ENCODE data around the gene KRTAP16-1. TPM values are rescaled to one million over a fixed set of nuclear protein-coding genes. Genes with fewer than 3 reads are reported as not detected.
"Not testable (repeated sequence)": the region's sequence is repeated elsewhere in the genome, so short reads cannot be mapped to it uniquely, and the experiment has no call there.

KRTAP16-1 gene, protein sequence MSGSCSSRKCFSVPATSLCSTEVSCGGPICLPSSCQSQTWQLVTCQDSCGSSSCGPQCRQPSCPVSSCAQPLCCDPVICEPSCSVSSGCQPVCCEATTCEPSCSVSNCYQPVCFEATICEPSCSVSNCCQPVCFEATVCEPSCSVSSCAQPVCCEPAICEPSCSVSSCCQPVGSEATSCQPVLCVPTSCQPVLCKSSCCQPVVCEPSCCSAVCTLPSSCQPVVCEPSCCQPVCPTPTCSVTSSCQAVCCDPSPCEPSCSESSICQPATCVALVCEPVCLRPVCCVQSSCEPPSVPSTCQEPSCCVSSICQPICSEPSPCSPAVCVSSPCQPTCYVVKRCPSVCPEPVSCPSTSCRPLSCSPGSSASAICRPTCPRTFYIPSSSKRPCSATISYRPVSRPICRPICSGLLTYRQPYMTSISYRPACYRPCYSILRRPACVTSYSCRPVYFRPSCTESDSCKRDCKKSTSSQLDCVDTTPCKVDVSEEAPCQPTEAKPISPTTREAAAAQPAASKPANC
- not detected for polyA plus RNA-seq (2013, experiment 1 of 2)
- not detected for polyA plus RNA-seq (2013, experiment 2 of 2)

DNA sequence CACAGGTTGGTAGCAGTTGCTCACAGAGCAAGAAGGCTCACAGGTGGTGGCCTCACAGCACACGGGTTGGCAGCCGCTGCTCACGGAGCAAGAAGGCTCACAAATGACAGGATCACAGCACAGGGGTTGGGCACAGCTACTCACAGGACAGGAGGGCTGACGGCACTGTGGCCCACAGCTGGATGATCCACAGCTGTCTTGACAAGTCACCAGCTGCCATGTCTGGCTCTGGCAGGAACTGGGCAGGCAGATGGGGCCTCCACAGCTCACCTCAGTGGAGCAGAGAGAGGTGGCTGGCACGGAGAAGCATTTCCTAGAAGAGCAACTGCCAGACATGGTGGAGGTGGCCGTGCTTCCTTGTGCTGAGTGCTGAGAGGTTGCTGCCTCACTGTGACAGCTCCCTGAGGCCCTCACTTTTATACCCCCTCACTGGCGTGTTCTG is at the start of gene KRTAP16-1:
KRTAP16-1 (minus strand) TSS at position 392 of the 442 bp plus-strand sequence; CDS start at position 336, 56 bp downstream.
- Histone ChIP-seq H3K27ac (ENCODE audit: low read depth, low read length) (no peak within 1 kb of the TSS), H3K27me3 (ENCODE audit: insufficient read depth, low read length) (no peaks in the 10 kb centered on the region), H3K9ac (ENCODE audit: low read depth, low read length) (no peak within 1 kb of the TSS), H3K4me3 (ENCODE audit: low read length) (no peak within 1 kb of the TSS), H3K36me3 (ENCODE audit: insufficient read depth, low read length) (no peaks in the 10 kb centered on the region), H3K4me1 (ENCODE audit: insufficient read depth, low read length) (no peaks in the 10 kb centered on the region), H3K9me3 (ENCODE audit: insufficient read depth, low read depth, low read length) (no peaks in the 10 kb centered on the region)
- WGBS = 92% methylated on average over 7 of the region's 7 CpGs

DNA sequence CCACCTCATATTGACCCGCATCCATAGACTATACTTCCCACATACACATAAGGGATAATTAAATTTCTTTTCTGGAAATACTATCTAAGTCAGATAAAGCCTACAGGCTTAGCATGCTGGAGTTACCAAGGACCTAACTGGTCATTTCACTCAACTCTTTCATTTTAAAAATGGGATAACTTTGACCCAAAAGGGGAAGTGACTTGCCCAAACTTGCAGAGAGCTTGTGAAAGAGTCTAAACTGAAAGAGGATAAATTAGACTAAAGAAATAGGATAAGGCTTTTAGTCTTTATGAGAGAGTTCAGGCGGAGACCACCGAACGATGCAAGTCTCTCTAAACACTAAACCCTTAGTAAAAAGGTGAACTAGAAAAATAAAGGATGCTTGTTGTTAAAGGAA is 45.4 kb upstream of the KRTAP16-1 start:
- Histone ChIP-seq H3K4me1 (ENCODE audit: insufficient read depth, low read length) (no peaks in the 10 kb centered on the region), H3K9me3 (ENCODE audit: insufficient read depth, low read depth, low read length) (peaks cover 3% of the 10 kb centered on the region; the same call in 1 of the 2 replicates), H3K4me3 (ENCODE audit: low read length) (no peak overlapping the region), H3K27ac (ENCODE audit: low read depth, low read length) (no peak overlapping the region), H3K27me3 (ENCODE audit: insufficient read depth, low read length) (no peaks in the 10 kb centered on the region; the same call in 1 of the 2 replicates), H3K36me3 (ENCODE audit: insufficient read depth, low read length) (no peaks in the 10 kb centered on the region), H3K9ac (ENCODE audit: low read depth, low read length) (no peak overlapping the region)
- WGBS = 84% methylated on average over 2 of the region's 4 CpGs

DNA sequence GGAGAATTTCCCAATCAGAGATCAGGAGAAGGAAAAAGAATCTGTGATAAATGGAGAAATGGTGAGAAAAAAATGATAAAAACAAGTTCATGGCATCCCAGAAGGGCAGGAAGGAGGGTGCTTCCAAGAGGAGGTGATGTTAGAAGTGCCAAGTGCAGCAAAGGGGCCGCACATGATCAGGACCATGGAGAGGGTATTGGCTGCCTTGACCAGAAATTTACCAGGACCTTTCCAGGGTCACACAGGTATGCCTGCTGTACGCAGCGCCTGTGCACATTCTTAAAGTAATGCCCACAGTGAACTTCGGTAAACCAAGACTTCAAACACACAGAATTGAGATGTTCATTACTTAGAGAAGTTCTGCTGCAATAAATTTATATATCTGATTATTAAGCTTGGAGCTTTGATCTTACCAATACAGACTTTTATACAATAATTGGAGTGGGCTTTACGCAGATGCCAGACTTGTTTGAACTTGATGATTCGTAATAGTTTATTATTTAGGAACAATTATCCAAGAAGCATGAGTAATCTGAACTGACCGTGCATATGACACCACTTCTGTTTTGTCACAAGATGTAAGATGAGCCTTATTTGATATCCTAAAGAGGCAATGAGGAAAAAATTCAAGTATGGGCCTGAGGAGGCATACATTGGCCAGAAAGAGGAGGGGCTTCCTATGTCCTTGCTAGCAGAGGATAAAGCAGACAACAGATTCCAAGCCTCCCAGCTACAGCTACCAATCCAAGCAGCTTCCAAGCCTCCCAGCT is 43.7 kb upstream of the KRTAP16-1 start:
- no peaks in the 10 kb centered on the region for H3K36me3 ChIP-seq (ENCODE audit: insufficient read depth, low read length)
- H3K4me1 ChIP-seq (ENCODE audit: insufficient read depth, low read length) = no peaks in the 10 kb centered on the region
- no peak overlapping the region for H3K4me3 ChIP-seq (ENCODE audit: low read length)
- no peaks in the 10 kb centered on the region; the same call in 1 of the 2 replicates for H3K27me3 ChIP-seq (ENCODE audit: insufficient read depth, low read length)
- H3K9ac ChIP-seq (ENCODE audit: low read depth, low read length) = no peak overlapping the region
- H3K9me3 ChIP-seq (ENCODE audit: insufficient read depth, low read depth, low read length) = peaks cover 3% of the 10 kb centered on the region; the same call in 1 of the 2 replicates
- no peak overlapping the region for H3K27ac ChIP-seq (ENCODE audit: low read depth, low read length)
- WGBS = 83% methylated on average over 7 of the region's 7 CpGs

DNA sequence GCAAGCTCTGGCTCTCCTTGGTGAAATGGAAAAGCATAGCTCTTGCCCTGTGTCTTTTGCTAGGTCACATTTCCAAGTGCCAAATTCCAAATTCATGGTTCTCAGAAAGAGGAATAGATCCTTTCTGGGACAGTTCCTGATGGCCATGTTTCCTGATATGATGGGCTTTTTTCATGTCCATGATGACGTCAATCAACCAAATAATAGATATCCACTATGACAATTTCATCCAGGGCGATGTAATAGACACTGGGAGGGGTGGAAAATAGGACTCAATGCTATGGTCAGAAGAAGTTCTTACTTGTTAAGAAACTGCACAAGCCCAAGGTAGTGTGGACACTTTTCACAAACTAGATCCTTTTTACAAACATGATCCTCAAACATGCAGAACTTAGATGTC is 42.1 kb upstream of the KRTAP16-1 start:
- Histone ChIP-seq H3K27me3 (ENCODE audit: insufficient read depth, low read length) (no peaks in the 10 kb centered on the region; the same call in 1 of the 2 replicates), H3K4me1 (ENCODE audit: insufficient read depth, low read length) (no peaks in the 10 kb centered on the region), H3K36me3 (ENCODE audit: insufficient read depth, low read length) (no peaks in the 10 kb centered on the region), H3K9ac (ENCODE audit: low read depth, low read length) (no peak overlapping the region), H3K4me3 (ENCODE audit: low read length) (no peak overlapping the region), H3K27ac (ENCODE audit: low read depth, low read length) (no peak overlapping the region), H3K9me3 (ENCODE audit: insufficient read depth, low read depth, low read length) (peaks cover 3% of the 10 kb centered on the region; the same call in 1 of the 2 replicates)
- WGBS = 80% methylated on average over 1 of the region's 2 CpGs

DNA sequence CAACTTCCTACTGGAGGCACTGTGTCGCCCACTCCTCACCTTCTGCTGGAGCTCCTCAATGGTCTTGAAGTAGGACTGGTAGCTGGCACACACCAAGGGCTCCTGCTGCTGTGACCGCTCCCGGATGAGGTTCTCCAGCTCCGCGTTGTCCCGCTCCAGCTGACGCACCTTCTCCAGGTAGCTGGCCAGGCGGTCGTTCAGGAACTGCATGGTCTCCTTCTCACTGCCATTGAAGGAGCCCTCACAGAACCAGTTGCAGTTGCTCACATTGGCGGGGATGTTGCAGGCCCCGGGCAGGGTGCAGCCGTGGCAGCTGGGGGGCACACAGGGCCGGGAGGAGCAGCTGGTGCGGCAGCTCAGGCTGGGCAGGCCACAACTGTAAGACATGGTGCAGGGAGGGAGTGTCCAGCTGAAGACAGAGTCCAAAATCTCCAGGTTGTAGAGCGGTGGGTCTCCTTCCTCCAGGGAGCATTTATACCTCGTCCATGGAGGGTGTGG is 41.3 kb upstream of the KRTAP16-1 start, which contains the start of gene KRT33A:
KRT33A (minus strand) TSS at position 448 of the 498 bp plus-strand sequence; CDS start at position 387, 61 bp downstream.
- not testable (repeated sequence) for H3K4me1 ChIP-seq (ENCODE audit: insufficient read depth, low read length); H3K9ac ChIP-seq (ENCODE audit: low read depth, low read length); H3K36me3 ChIP-seq (ENCODE audit: insufficient read depth, low read length); H3K27ac ChIP-seq (ENCODE audit: low read depth, low read length); H3K4me3 ChIP-seq (ENCODE audit: low read length); H3K27me3 ChIP-seq (ENCODE audit: insufficient read depth, low read length); H3K9me3 ChIP-seq (ENCODE audit: insufficient read depth, low read depth, low read length)
- 89% methylated on average over 16 of the region's 16 CpGs for WGBS

DNA sequence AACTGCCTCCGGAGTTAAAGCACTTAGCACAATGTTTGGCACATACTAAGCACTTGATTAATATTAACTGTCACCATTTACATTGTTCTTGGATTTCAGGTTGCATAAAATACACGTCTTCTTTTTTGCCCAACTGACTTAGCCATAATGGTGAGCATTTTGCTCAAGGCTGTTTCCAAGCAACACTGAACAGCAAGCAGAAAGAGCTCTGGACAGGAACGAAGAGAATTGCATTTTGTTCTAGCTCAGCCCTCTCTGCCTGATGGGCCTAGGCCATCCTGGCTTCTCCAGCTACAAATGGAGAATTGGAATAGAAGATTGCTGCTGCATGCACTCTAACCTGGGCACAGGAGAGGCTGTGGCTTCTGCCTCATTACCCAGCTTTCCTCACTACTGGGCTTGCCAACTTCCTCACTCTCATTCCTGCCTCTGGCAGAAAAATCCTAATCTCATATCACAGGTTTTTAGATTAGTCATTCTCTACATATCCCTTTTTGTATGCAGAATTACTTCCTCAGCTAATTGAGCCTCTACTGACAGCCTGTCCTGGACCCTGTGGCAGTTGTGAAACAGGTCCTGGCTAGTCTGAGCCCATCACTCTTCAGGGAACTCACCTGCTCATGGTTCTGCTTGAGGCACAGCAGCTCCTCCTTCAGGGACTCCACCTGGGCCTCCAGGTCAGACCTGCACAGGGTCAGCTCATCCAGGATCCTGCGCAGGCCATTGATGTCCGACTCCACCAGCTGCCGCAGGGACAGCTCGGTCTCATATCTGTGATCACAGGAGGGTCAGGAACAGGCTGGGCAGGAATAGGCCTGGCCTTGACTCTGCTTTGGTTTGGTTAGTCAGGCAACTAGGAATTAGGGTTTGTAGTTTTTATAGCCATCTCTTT is 39.0 kb upstream of the KRTAP16-1 start:
- Histone ChIP-seq H3K27ac (ENCODE audit: low read depth, low read length) (no peak overlapping the region), H3K9ac (ENCODE audit: low read depth, low read length) (no peak overlapping the region), H3K4me3 (ENCODE audit: low read length) (no peak overlapping the region), H3K27me3 (ENCODE audit: insufficient read depth, low read length) (no peaks in the 10 kb centered on the region; the same call in 1 of the 2 replicates), H3K4me1 (ENCODE audit: insufficient read depth, low read length) (no peaks in the 10 kb centered on the region), H3K36me3 (ENCODE audit: insufficient read depth, low read length) (no peaks in the 10 kb centered on the region), H3K9me3 (ENCODE audit: insufficient read depth, low read depth, low read length) (no peaks in the 10 kb centered on the region)
- 91% methylated on average over 7 of the region's 7 CpGs for WGBS

DNA sequence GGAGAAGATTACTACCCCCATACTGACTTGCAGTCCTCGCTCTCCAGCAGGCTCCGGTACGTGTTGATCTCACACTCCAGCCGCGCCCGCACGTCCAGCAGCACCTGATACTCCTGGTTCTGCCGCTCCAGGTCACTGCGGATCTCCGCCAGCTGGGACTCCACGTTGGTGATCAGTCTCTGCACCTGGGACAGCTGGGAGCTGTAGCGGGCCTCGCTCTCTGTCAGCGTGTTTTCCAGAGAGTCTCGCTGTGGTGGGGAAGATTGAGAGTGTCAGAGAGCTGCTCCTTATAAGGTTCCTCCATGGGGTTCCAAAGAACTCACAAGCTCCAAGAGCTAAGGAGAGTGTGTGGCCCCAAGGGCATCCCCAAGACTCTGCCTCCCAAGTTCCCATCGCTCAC is 37.3 kb upstream of the KRTAP16-1 start:
- H3K36me3 ChIP-seq (ENCODE audit: insufficient read depth, low read length); H3K9ac ChIP-seq (ENCODE audit: low read depth, low read length); H3K4me1 ChIP-seq (ENCODE audit: insufficient read depth, low read length); H3K9me3 ChIP-seq (ENCODE audit: insufficient read depth, low read depth, low read length); H3K4me3 ChIP-seq (ENCODE audit: low read length); H3K27ac ChIP-seq (ENCODE audit: low read depth, low read length); H3K27me3 ChIP-seq (ENCODE audit: insufficient read depth, low read length): not testable (repeated sequence)
- 95% methylated on average over 16 of the region's 16 CpGs for WGBS

DNA sequence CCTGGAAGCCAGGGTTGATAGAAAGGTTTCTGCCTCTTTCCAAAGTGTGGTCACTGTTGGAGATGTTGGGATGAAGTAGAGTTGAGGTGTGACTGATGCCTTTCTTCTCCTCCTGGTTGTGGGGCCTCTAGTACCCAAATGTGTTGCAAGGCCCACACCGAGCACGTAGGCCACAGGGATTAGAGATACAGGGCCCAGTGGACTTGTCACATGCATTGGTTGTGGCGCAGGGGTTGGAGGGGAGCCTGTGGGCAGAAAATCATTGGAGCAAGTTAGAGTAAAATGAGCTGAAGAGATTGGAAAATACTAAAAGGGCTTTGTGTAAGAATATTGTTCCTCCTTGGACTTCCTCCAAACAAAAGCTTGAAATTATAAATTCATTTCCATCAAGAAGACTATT is 36.9 kb upstream of the KRTAP16-1 start:
- Histone ChIP-seq H3K4me1 (ENCODE audit: insufficient read depth, low read length) (no peaks in the 10 kb centered on the region), H3K4me3 (ENCODE audit: low read length) (no peak overlapping the region), H3K9me3 (ENCODE audit: insufficient read depth, low read depth, low read length) (0 out of 2 replicates have a peak, but pooled peaks cover 5% of the 10 kb centered on the region), H3K27ac (ENCODE audit: low read depth, low read length) (no peak overlapping the region), H3K9ac (ENCODE audit: low read depth, low read length) (no peak overlapping the region), H3K36me3 (ENCODE audit: insufficient read depth, low read length) (no peaks in the 10 kb centered on the region), H3K27me3 (ENCODE audit: insufficient read depth, low read length) (no peaks in the 10 kb centered on the region)
- WGBS = 98% methylated on average over 3 of the region's 3 CpGs

DNA sequence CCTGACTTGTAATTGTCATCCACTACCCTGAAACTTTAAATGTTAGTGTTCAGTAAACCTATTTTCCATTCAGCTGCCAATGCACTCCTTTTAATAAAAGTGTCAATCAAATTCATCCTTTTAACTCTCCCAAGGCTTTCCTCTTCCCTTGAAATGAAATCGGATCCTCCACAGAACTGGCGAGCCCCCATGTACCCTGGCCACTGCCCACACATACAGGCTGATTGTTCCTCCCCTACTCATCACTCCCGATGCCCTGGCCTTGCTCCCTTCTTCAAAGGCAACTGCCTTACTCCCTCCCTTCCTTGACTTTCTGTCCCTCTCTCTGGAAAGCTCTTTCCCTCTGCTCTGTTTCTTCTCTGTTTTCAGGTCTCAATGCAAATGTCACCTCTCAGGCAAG is 33.9 kb upstream of the KRTAP16-1 start:
- no peak overlapping the region for H3K27ac ChIP-seq (ENCODE audit: low read depth, low read length)
- H3K4me3 ChIP-seq (ENCODE audit: low read length) = no peak overlapping the region
- no peaks in the 10 kb centered on the region for H3K4me1 ChIP-seq (ENCODE audit: insufficient read depth, low read length)
- no peaks in the 10 kb centered on the region for H3K36me3 ChIP-seq (ENCODE audit: insufficient read depth, low read length)
- no peaks in the 10 kb centered on the region for H3K27me3 ChIP-seq (ENCODE audit: insufficient read depth, low read length)
- H3K9me3 ChIP-seq (ENCODE audit: insufficient read depth, low read depth, low read length) = 0 out of 2 replicates have a peak, but pooled peaks cover 5% of the 10 kb centered on the region
- WGBS = 90% methylated on average over 3 of the region's 3 CpGs
- H3K9ac ChIP-seq (ENCODE audit: low read depth, low read length) = no peak overlapping the region
